HepG2 (cell line): ENCODE data around the gene CEP250. TPM values are rescaled to one million over a fixed set of nuclear protein-coding genes. Genes with fewer than 3 reads are reported as not detected.
A peak's percentile ranks its signal among the peaks of the same experiment; 100 is the strongest.

Experiments used
- ATAC-seq: fragments of 200-7000 bp; cut with Tn5 transposase; 3 replicates; pipeline ENCODE4 v1.9.1; 2020; ENCODE audit warnings: mild to moderate bottlenecking, moderate library complexity
- BruUV-seq: library from RNA; stranded (reverse); fragments of 400-500 nt; replicated peaks from 2 replicates; lab custom pipeline; 2021; lab: Mats Ljungman, UMichigan
- CTCF ChIA-PET: fragments of 300-600 bp; formaldehyde crosslinking; extraction: SDS; loops from one replicate; lab custom pipeline; 2021; ENCODE audit warnings: low total read pairs, inconsistent platforms, low intra/inter-chr PET ratio; lab: Yijun Ruan, JAX
- POLR2A ChIA-PET: fragments of 350-600 bp; sonication (Branson Sonifier 250); formaldehyde crosslinking; loops from one replicate; lab custom pipeline; 2020; ENCODE audit warnings: antibody characterized with exemption, inconsistent platforms; lab: Yijun Ruan, JAX
- DNase-seq: peaks from one replicate; pipeline ENCODE4 v3.0.0-alpha.2; 2015; ENCODE audit warnings: low spot score
- FAIRE-seq: peaks from 3 replicates; lab custom pipeline; 2011; peaks lifted over from hg19 to GRCh38; lab: Jason Lieb, UNC
- H2AFZ ChIP-seq: one replicate; pipeline ENCODE4 v1.6.1; 2011; ENCODE audit warnings: low read length, inconsistent platforms
- H3K27ac ChIP-seq: fragments of 300-600 bp; 3 replicates; pipeline ENCODE4 v1.8.0; 2011; ENCODE audit warnings: mixed run types, mild to moderate bottlenecking, mixed read lengths, low read length, inconsistent platforms; ENCODE audit not compliant: insufficient read depth; ENCODE audit errors: extremely low read length
- H3K27me3 ChIP-seq, 2 experiments: fragments of 200-600 bp in 1 of 2; 2 replicates in 1 of 2; 3 replicates in 1 of 2; pipeline versions ENCODE4 v1.6.0 to v1.8.0; 2011; ENCODE audit warnings: low read length in 2 of 2, mild to moderate bottlenecking in 2 of 2, moderate library complexity in 2 of 2, inconsistent platforms in 1 of 2; ENCODE audit not compliant: insufficient read depth in 2 of 2, control insufficient read depth in 1 of 2
- H3K36me3 ChIP-seq, 2 experiments: fragments of 200-600 bp in 1 of 2; replicated peaks in 1 of 2; 2 replicates in 1 of 2; 3 replicates in 1 of 2; pipeline versions ENCODE4 v1.5.1 to v1.8.0; 2011; ENCODE audit warnings: low read length in 2 of 2, inconsistent platforms in 1 of 2; ENCODE audit not compliant: insufficient read depth in 2 of 2, control insufficient read depth in 1 of 2
- H3K4me1 ChIP-seq: 2 replicates; pipeline ENCODE4 v1.5.1; 2012; ENCODE audit warnings: low read length, inconsistent platforms; ENCODE audit not compliant: insufficient read depth
- H3K4me2 ChIP-seq: 2 replicates; pipeline ENCODE4 v1.6.0; 2011; ENCODE audit warnings: low read depth, low read length, inconsistent platforms
- H3K4me3 ChIP-seq, 3 experiments: fragments of 200-600 bp in 1 of 3; sonication (generic), shearing (Covaris generic) in 1 of 3; replicated peaks in 1 of 3; 2 replicates each; pipeline ENCODE4 v1.5.1; 2011 to 2016; ENCODE audit warnings: low read length in 3 of 3, inconsistent platforms in 2 of 3, low read depth in 2 of 3, mild to moderate bottlenecking in 2 of 3, control low read depth in 1 of 3, mixed read lengths in 1 of 3; ENCODE audit not compliant: insufficient read depth in 1 of 3
- H3K79me2 ChIP-seq: one replicate; pipeline ENCODE4 v1.6.1; 2011; ENCODE audit warnings: low read length, inconsistent platforms; ENCODE audit not compliant: insufficient read depth
- H3K9ac ChIP-seq: 2 replicates; pipeline ENCODE4 v1.6.0; 2011; ENCODE audit warnings: mild to moderate bottlenecking, low read depth, low read length, inconsistent platforms; ENCODE audit not compliant: insufficient read depth
- H3K9me3 ChIP-seq: 2 replicates; pipeline ENCODE4 v1.5.1; 2012; ENCODE audit warnings: mild to moderate bottlenecking, low read length
- H4K20me1 ChIP-seq: 2 replicates; pipeline ENCODE4 v1.6.0; 2011; ENCODE audit warnings: inconsistent platforms, mild to moderate bottlenecking, low read length, moderate library complexity; ENCODE audit not compliant: insufficient read depth
- ATF3 ChIP-seq: sonication (generic); formaldehyde crosslinking; IDR thresholded peaks from 2 replicates; pipeline ENCODE4 v1.4.0; 2020; ENCODE audit warnings: missing genetic modification reagents
- CCAR2 ChIP-seq: fragments of 200-400 bp; formaldehyde crosslinking; optimal IDR thresholded peaks from 2 replicates; pipeline ENCODE3; 2018; ENCODE audit warnings: low read depth, mild to moderate bottlenecking, low read length, moderate library complexity
- CHD4 ChIP-seq: fragments of 200-600 bp; sonication (generic); IDR thresholded peaks from 2 replicates; pipeline ENCODE4 v1.7.0; 2017; ENCODE audit warnings: mild to moderate bottlenecking, low read length, borderline replicate concordance
- FOXC1 ChIP-seq: sonication (generic); formaldehyde crosslinking; IDR thresholded peaks from 2 replicates; pipeline ENCODE4 v1.8.0; 2022; ENCODE audit warnings: mild to moderate bottlenecking, missing genetic modification reagents, borderline replicate concordance
- FOXO4 ChIP-seq: sonication (generic); formaldehyde crosslinking; conservative IDR thresholded peaks from 2 replicates; pipeline ENCODE4 v1.8.1; 2023; ENCODE audit warnings: missing genetic modification reagents
- MAF1 ChIP-seq: sonication (generic); formaldehyde crosslinking; IDR thresholded peaks from 2 replicates; pipeline ENCODE4 v1.5.0; 2020; ENCODE audit warnings: missing genetic modification reagents, borderline replicate concordance
- NCOR1 ChIP-seq: fragments of 200-600 bp; sonication (generic); IDR thresholded peaks from 2 replicates; pipeline ENCODE4 v1.7.0; 2017; ENCODE audit warnings: antibody characterized with exemption, low read length, borderline replicate concordance
- PRPF4 ChIP-seq: fragments of 200-400 bp; formaldehyde crosslinking; IDR thresholded peaks from 2 replicates; pipeline ENCODE4 v1.6.1; 2016; ENCODE audit warnings: low read length, low read depth; ENCODE audit not compliant: poor library complexity, severe bottlenecking
- RBAK ChIP-seq: sonication (generic); formaldehyde crosslinking; IDR thresholded peaks from 2 replicates; pipeline ENCODE4 v1.5.1; 2020; ENCODE audit warnings: mild to moderate bottlenecking, missing genetic modification reagents
- ZKSCAN8 ChIP-seq: IDR thresholded peaks from 2 replicates; pipeline ENCODE4 v1.6.1; 2016; ENCODE audit warnings: borderline replicate concordance, missing genetic modification reagents, missing compliant biosample characterization
- ZMAT3 ChIP-seq: sonication (generic); formaldehyde crosslinking; conservative IDR thresholded peaks from 2 replicates; pipeline ENCODE4 v1.7.0; 2021; ENCODE audit warnings: missing genetic modification reagents
- ZMYM2 ChIP-seq: sonication (generic); formaldehyde crosslinking; IDR thresholded peaks from 2 replicates; pipeline ENCODE4 v1.8.0; 2022; ENCODE audit warnings: mild to moderate bottlenecking, missing genetic modification reagents
- ZNF230 ChIP-seq: sonication (generic); formaldehyde crosslinking; IDR thresholded peaks from 2 replicates; pipeline ENCODE4 v1.4.0; 2020; ENCODE audit warnings: mild to moderate bottlenecking, missing genetic modification reagents
- ZNF24 ChIP-seq: fragments of 450-650 bp; IDR thresholded peaks from 2 replicates; pipeline ENCODE4 v1.6.1; 2017; ENCODE audit warnings: antibody characterized with exemption, mild to moderate bottlenecking
- ZNF251 ChIP-seq: sonication (generic); formaldehyde crosslinking; IDR thresholded peaks from 2 replicates; pipeline ENCODE4 v1.9.0; 2021; ENCODE audit warnings: mild to moderate bottlenecking, missing genetic modification reagents
- ZNF543 ChIP-seq: sonication (generic); formaldehyde crosslinking; IDR thresholded peaks from 2 replicates; pipeline ENCODE4 v1.4.0; 2020; ENCODE audit warnings: mild to moderate bottlenecking, missing genetic modification reagents
- WGBS: methylation state at CpG from one replicate; pipeline ENCODE4 v1.1.6; 2017; ENCODE audit warnings: low lambda C conversion rate; 5-methylcytosine and 5-hydroxymethylcytosine counted together
- in situ Hi-C: cut with HindIII; loops from 2 replicates; pipeline ENCODE4 v1.10.0; 2017; ENCODE audit warnings: low pct_unique_long_range_greater_than_20kb; ENCODE audit not compliant: extremely low pct_ligation_motif_present
- intact Hi-C: fragments of 100-400 bp; cut with micrococcal nuclease; formaldehyde crosslinking; loops from one replicate; pipeline ENCODE4 v1.10.0; 2022; ENCODE audit not compliant: unreplicated experiment
- polyA plus RNA-seq, 8 experiments: library from polyadenylated mRNA; depleted of rRNA in 3 of 8; stranded (reverse) in 7 of 8; unstranded in 1 of 8; fragments of >200 nt; fragmentation: Illumina TruSeq in 4 of 8; extraction: Trizol in 4 of 8; gene quantifications; 2 replicates each; pipeline versions ENCODE4 v1.2.1 to v1.2.3, GENCODE V29; 2011 to 2016; ENCODE audit warnings: low read depth in 4 of 8, missing spikeins in 1 of 8, mixed read lengths in 1 of 8; ENCODE audit not compliant: insufficient read depth in 1 of 8
- total RNA-seq, 5 experiments: library from RNA; depleted of rRNA; stranded (reverse); fragments of >200 nt; fragmentation: Illumina TruSeq; extraction: Trizol; gene quantifications; 2 replicates each; pipeline ENCODE4 v1.2.3, GENCODE V29; 2016; ENCODE audit warnings: low read depth in 1 of 5
- TF ChIP-seq, protein P1 (sequence below): sonication (generic); formaldehyde crosslinking; IDR thresholded peaks from 2 replicates; pipeline ENCODE4 v1.8.0; 2022; ENCODE audit warnings: mild to moderate bottlenecking, missing genetic modification reagents, moderate library complexity
- TF ChIP-seq, protein P2 (sequence below): sonication (generic); formaldehyde crosslinking; IDR thresholded peaks from 2 replicates; pipeline ENCODE4 v1.4.0; 2020; ENCODE audit warnings: missing genetic modification reagents, borderline replicate concordance

The CEP250 gene
- total and polyA plus RNA-seq, 2 of the 13 experiments (the other 11 are each of a cell fraction or from before 2014, with no cell fraction given) = 28.8 to 55.3 TPM

GRCh38 chr20:35451295-35451694 lies 4.1 kb upstream of the CEP250 start (continued):
- TF ChIP-seq ZNF24 (no peak), CCAR2 (no peak), MAF1 (CRISPR knock-in tag) (no peak), NCOR1 (no peak), FOXC1 (CRISPR knock-in tag) (no peak), ATF3 (CRISPR knock-in tag) (no peak), ZNF251 (CRISPR knock-in tag) (no peak)
- TF ChIP-seq, protein P1, sequence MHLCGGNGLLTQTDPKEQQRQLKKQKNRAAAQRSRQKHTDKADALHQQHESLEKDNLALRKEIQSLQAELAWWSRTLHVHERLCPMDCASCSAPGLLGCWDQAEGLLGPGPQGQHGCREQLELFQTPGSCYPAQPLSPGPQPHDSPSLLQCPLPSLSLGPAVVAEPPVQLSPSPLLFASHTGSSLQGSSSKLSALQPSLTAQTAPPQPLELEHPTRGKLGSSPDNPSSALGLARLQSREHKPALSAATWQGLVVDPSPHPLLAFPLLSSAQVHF (CRISPR knock-in tag) = no peak

DNA sequence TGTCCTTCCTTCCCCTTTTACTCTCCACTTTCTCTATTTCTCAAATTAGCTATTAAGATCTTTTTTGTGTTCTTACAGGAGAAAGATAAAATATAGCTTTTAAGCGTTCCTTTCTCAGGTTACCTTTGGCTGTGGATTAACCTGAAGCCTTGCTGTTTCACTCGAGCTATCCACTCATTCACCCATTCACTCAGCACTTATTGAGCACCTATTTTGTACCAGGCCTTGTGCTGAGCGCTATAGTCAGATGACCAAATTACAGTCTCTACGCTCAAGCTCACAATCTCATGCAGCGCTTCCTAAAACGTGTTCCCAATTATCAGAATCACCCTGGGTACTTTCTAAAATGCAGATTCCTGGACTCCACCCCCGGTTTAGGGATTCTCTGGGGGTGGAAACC lies 1.8 kb upstream of the CEP250 start:
- FAIRE-seq (no peak), ATAC-seq (no peak), DNase-seq (no peak)
- Histone ChIP-seq H3K27me3 (no peaks in the 10 kb centered on the region; a peak in 1 of 5 replicates), H3K27ac (no peak overlapping the region), H3K9me3 (no peaks in the 10 kb centered on the region), H3K36me3 (no peaks in the 10 kb centered on the region; a peak in 2 of 5 replicates), H3K9ac (peak overlapping the region; percentile 98), H3K4me1 (peaks cover 38% of the 10 kb centered on the region), H2AFZ (no peak overlapping the region), H3K4me2 (peak overlapping the region; percentile 92), H3K4me3 (peak overlapping the region in 2 of 3 experiments; percentile 87 to 89; a peak in 3 of 6 replicates), H4K20me1 (no peaks in the 10 kb centered on the region), H3K79me2 (peaks cover 30% of the 10 kb centered on the region)
- ChIA-PET POLR2A (interaction anchor here (0.7 to 5.2 kb wide), 12 partner anchors 8 to 1951 kb away, joined by 3 to 151 read pairs (median 26); partner anchors contain the start of genes EIF6, ERGIC3 and RBM39), CTCF (no interaction called here)
- 89% methylated on average over 7 of the region's 7 CpGs for WGBS
- BruUV-seq = no TSS peak
- in situ Hi-C loops = no loop called here
- TF ChIP-seq ZKSCAN8 (CRISPR knock-in tag) (peak; percentile 91), ZNF230 (no peak), FOXO4 (CRISPR knock-in tag) (0 out of 2 replicates have a peak, but pooled peaks have one; percentile 81), ZMYM2 (CRISPR knock-in tag) (peak; percentile 3; the same call in 1 of the 2 replicates), PRPF4 (peak; percentile 16), ZNF543 (CRISPR knock-in tag) (no peak), RBAK (no peak), CHD4 (0 out of 2 replicates have a peak, but pooled peaks have one; percentile 32), ZMAT3 (CRISPR knock-in tag) (0 out of 2 replicates have a peak, but pooled peaks have one; percentile 35)
- TF ChIP-seq, protein P2, sequence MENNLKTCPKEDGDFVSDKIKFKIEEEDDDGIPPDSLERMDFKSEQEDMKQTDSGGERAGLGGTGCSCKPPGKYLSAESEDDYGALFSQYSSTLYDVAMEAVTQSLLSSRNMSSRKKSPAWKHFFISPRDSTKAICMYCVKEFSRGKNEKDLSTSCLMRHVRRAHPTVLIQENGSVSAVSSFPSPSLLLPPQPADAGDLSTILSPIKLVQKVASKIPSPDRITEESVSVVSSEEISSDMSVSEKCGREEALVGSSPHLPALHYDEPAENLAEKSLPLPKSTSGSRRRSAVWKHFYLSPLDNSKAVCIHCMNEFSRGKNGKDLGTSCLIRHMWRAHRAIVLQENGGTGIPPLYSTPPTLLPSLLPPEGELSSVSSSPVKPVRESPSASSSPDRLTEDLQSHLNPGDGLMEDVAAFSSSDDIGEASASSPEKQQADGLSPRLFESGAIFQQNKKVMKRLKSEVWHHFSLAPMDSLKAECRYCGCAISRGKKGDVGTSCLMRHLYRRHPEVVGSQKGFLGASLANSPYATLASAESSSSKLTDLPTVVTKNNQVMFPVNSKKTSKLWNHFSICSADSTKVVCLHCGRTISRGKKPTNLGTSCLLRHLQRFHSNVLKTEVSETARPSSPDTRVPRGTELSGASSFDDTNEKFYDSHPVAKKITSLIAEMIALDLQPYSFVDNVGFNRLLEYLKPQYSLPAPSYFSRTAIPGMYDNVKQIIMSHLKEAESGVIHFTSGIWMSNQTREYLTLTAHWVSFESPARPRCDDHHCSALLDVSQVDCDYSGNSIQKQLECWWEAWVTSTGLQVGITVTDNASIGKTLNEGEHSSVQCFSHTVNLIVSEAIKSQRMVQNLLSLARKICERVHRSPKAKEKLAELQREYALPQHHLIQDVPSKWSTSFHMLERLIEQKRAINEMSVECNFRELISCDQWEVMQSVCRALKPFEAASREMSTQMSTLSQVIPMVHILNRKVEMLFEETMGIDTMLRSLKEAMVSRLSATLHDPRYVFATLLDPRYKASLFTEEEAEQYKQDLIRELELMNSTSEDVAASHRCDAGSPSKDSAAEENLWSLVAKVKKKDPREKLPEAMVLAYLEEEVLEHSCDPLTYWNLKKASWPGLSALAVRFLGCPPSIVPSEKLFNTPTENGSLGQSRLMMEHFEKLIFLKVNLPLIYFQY (CRISPR knock-in tag) = no peak
- intact Hi-C loops = loop anchor here (2.0 kb wide), 1 partner anchor 163 kb away; no protein-coding TSS in a partner anchor
